Right atrium auricular region (tissue), 2 donors: ENCODE data around the gene SLC35F4. TPM values are rescaled to one million over a fixed set of nuclear protein-coding genes. Genes with fewer than 3 reads are reported as not detected.

Experiments
- DNase-seq: peaks from one replicate; pipeline ENCODE4 v3.0.0-alpha.2; 2019; ENCODE audit warnings: low spot score
- H3K27ac ChIP-seq, 2 donors: fragments of 200-600 bp; sonication (generic); 1 replicate in 1 of 2; 2 replicates in 1 of 2; pipeline ENCODE4 v1.5.1; 2016 to 2019
- H3K27me3 ChIP-seq, 2 donors: fragments of 200-600 bp; sonication (generic); one replicate each; pipeline versions ENCODE4 v1.5.1 to v1.6.0; 2017 to 2019
- H3K36me3 ChIP-seq: fragments of 200-600 bp; sonication (generic); one replicate; pipeline ENCODE4 v1.5.1; 2016
- H3K4me1 ChIP-seq, 2 donors: fragments of 200-600 bp; sonication (generic); one replicate each; pipeline versions ENCODE4 v1.5.1 to v1.6.0; 2017 to 2019
- H3K4me3 ChIP-seq, 2 donors: fragments of 200-600 bp; sonication (generic); 1 replicate in 1 of 2; 2 replicates in 1 of 2; pipeline ENCODE4 v1.5.1; 2017 to 2019; ENCODE audit warnings: mild to moderate bottlenecking in 1 of 2, moderate library complexity in 1 of 2
- H3K9me3 ChIP-seq, 2 donors: fragments of 200-600 bp; sonication (generic); one replicate each; pipeline ENCODE4 v1.5.1; 2019
- CTCF ChIP-seq, 2 donors: fragments of 200-600 bp; sonication (generic); IDR thresholded peaks; one replicate each; pipeline ENCODE4 v1.5.1; 2019; ENCODE audit warnings: antibody characterized with exemption in 2 of 2
- total RNA-seq, 2 donors: library from RNA; depleted of rRNA; stranded (reverse); fragments of >200 nt; gene quantifications; one replicate each; pipeline ENCODE4 v1.1.0, GENCODE V29; 2016

SLC35F4 gene
- total RNA-seq, 2 donors from 2014 or later: not detected

DNA sequence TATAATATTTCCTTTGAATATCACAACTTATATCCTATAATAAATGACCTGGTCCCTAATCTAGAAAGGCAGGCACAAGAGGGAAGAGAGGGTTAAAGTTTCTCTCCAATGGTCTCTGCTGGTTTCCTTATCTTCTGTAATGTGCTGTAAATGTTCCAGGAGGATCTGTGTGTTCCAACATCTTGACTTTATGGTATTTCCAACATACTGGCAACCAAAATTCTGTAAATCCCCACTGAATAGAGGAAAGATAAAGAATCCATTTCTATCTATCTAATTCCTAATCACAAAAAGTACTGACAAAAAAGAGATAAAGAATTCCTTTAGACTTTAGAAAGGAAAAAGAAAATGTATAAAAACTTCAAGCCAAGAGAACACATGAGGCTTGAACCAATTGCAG lies 225.9 kb downstream of the SLC35F4 start:
- Histone ChIP-seq H3K36me3 (no peaks in the 10 kb centered on the region), H3K27me3 (no peaks in the 10 kb centered on the region), H3K27ac (no peak overlapping the region), H3K4me3 (no peak overlapping the region), H3K9me3 (no peaks in the 10 kb centered on the region), H3K4me1 (no peaks in the 10 kb centered on the region)
- TF ChIP-seq CTCF (IDR thresholded peaks at IDR 0.05): no peak
- DNase-seq: no peak

GRCh38 chr14:57637901-57638300 lies 228.0 kb downstream of the SLC35F4 start:
- Histone ChIP-seq H3K9me3 (no peaks in the 10 kb centered on the region), H3K27ac (no peak overlapping the region), H3K4me3 (no peak overlapping the region), H3K4me1 (no peaks in the 10 kb centered on the region), H3K27me3 (no peaks in the 10 kb centered on the region), H3K36me3 (no peaks in the 10 kb centered on the region)
- TF ChIP-seq CTCF (IDR thresholded peaks at IDR 0.05): no peak
- no peak for DNase-seq

DNA sequence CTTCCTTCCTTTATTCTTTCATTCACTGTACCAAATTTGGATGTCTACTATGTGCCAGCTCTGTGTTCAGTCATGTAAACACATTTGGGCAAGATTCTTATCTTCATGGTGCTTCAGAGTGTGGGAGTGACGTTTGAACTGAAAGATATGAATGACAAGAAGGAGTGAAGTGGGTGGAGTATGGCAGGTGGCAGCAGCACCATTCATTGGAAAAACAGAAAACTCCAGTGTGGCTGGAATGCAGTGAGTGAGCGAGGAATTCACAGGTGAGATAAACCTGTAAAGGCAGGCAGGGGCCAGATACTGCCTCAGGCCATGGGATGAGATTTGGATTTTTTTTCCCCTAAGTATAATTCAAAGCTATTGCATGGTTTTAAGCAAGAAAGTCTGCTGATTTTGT lies 231.6 kb downstream of the SLC35F4 start:
- no peak for TF ChIP-seq CTCF (IDR thresholded peaks at IDR 0.05)
- Histone ChIP-seq H3K36me3 (no peaks in the 10 kb centered on the region), H3K4me3 (no peak overlapping the region), H3K27me3 (no peaks in the 10 kb centered on the region), H3K27ac (no peak overlapping the region), H3K4me1 (no peaks in the 10 kb centered on the region), H3K9me3 (no peaks in the 10 kb centered on the region)
- no peak for DNase-seq

DNA sequence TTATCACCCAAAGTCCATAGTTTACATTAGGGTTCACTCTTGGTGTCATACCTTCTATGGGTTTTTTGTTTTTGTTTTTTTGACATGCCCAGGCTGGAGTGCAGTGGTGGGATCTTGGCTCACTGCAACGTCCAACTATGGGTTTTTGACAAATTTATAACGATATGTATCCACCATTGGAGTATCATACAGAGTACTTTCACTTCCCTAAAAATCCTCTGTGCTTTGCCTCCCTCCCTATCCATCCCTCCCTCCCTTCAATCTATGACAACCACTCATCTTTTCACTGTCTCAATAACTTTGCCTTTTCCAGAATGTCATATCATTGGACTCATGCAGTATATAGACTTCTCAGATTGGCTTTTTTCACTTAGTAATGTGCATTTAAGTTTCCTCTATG lies 233.2 kb downstream of the SLC35F4 start:
- Histone ChIP-seq H3K4me1 (no peaks in the 10 kb centered on the region), H3K4me3 (no peak overlapping the region), H3K36me3 (no peaks in the 10 kb centered on the region), H3K27ac (no peak overlapping the region), H3K9me3 (no peaks in the 10 kb centered on the region), H3K27me3 (no peaks in the 10 kb centered on the region)
- TF ChIP-seq CTCF (IDR thresholded peaks at IDR 0.05): no peak
- no peak for DNase-seq

DNA sequence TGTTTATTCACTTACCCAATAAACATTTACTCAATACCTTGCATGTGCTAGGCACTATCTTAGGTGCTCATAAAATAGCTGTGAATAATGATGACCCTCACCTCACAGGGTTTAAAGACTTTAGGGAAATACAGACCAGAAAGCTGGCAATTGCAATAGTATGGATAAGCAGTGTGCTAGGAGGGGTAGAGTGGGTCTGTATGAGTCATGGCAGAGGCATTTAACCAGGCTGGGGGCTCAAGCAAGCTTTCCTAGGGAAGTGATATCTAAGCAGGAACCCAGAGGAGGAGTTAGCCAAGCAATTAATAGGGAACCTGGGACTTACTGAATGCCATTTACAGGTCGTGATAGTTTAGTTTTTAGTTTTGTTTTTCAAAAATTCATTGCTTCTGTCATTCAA lies 248.4 kb downstream of the SLC35F4 start:
- H3K27me3 ChIP-seq: no peaks in the 10 kb centered on the region
- DNase-seq: no peak
- H3K27ac ChIP-seq: no peak overlapping the region
- no peak for TF ChIP-seq CTCF (IDR thresholded peaks at IDR 0.05)
- H3K9me3 ChIP-seq: no peaks in the 10 kb centered on the region
- H3K4me1 ChIP-seq: no peaks in the 10 kb centered on the region
- H3K36me3 ChIP-seq: no peaks in the 10 kb centered on the region
- H3K4me3 ChIP-seq: no peak overlapping the region

DNA sequence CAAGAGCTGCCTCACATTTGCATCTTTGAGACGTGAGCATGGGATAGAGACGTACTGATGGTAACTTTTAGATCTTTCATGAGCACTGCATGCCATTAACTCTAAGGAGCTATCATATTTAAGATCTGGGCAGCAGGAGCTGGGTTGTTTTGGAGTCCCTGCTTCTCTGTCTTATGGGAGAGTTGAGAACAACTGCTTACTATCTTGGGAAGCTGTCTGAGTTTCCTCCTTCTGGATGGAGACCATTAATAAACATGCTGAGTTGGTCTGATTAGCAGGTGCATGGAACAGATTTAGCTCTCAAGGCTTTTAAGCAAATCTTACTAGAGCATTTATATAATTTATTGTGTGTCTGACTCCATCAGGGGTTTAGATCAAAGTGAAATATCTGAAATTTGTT lies 252.9 kb downstream of the SLC35F4 start:
- Histone ChIP-seq H3K4me1 (no peaks in the 10 kb centered on the region), H3K27me3 (no peaks in the 10 kb centered on the region), H3K36me3 (no peaks in the 10 kb centered on the region), H3K9me3 (no peaks in the 10 kb centered on the region), H3K4me3 (no peak overlapping the region), H3K27ac (no peak overlapping the region)
- DNase-seq: no peak
- TF ChIP-seq CTCF (IDR thresholded peaks at IDR 0.05): no peak
